Hindlimb muscle (tissue), 1 donor: ENCODE results near the gene TRIP12. TPM values are rescaled to one million over a fixed set of nuclear protein-coding genes. Genes with fewer than 3 reads are reported as not detected.
"Not testable (repeated sequence)": the region's sequence is repeated elsewhere in the genome, so short reads cannot be mapped to it uniquely, and the experiment has no call there.

Experiments used
- DNase-seq: peaks from one replicate; pipeline ENCODE4 v3.0.0-alpha.2; 2013
- polyA plus RNA-seq: library from polyadenylated mRNA; unstranded; fragments of 120-200 nt; gene quantifications from one replicate; pipeline ENCODE4 v1.2.1, GENCODE V29; 2013; ENCODE audit not compliant: insufficient read length

The TRIP12 gene
- polyA plus RNA-seq, 1 donor = 196 TPM

GRCh38 chr2:229761663-229762062 is 160.1 kb downstream of the TRIP12 start:
- DNase-seq = no peak

DNA sequence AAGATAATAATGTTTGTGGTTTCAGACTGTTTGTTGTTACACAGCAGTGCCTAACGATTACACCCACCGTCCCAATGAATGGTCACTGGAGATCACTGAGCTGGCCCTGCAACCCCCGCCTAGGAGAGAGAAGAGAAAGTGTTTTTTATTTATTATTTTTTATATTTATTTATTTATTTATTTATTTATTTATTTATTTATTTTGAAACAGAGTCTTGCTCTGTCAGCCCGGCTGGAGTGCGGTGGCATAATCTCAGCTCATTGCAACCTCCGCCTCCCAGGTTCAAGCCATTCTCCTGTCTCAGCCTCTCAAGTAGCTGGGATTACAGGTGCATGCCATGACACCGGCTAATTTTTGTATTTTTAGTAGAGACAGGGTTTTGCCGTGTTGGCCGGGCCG is 164.3 kb downstream of the TRIP12 start:
- DNase-seq = not testable (repeated sequence)

DNA sequence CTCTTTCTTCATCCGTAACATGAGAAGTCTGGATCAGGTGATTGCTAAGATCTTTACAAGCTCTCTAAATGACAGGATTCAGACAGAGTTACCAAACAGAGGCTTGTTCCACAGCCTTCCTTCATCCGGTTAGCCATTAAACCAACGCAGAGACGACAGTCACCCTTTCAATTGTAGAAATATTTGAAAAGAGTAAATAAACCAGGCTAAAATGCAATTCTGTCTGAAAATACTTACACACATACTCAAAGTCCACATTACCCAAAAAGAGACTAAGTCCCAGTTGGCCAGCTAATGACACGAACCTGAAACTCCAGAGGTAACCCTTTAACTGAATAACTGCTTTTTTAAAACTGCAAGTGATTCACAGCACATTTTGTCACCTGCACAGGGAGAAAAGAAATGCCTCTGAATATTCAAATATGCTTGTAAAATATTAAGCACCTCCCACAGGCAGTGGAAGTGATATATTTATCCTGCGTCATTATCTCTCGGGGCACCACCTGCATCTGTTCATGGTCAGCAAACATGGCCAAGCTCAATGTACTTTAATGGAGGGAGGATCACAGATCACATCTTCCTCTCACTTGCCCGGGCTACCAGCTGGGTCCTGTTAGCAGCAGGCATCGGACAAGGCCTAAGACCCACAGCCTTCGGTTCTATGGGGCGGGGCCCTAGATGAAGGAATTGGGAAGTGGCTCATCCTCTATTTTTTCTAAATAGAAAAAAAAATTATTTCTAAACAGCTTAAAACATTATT is 168.7 kb downstream of the TRIP12 start:
- DNase-seq = no peak

DNA sequence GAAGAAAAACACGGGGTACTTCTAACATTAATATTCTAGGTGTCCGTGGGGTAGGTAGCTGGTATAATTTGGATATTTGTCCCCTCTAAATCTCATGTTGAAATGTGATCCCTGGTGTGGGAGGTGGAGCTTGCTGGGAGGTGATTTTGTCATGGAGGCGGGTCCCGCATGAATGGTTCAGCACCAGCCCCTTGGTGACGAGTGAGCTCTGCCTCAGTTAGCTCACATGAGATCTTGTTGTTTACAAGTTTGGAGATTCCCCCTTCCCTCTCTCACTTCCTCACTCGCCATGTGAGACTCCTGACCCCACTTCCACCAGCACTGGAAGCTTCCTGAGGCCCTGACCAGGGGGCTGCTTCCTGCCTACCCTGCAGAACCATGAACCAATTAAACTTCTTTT is 172.0 kb downstream of the TRIP12 start:
- no peak for DNase-seq

GRCh38 chr2:229748950-229749349 is 172.9 kb downstream of the TRIP12 start:
- no peak for DNase-seq

DNA sequence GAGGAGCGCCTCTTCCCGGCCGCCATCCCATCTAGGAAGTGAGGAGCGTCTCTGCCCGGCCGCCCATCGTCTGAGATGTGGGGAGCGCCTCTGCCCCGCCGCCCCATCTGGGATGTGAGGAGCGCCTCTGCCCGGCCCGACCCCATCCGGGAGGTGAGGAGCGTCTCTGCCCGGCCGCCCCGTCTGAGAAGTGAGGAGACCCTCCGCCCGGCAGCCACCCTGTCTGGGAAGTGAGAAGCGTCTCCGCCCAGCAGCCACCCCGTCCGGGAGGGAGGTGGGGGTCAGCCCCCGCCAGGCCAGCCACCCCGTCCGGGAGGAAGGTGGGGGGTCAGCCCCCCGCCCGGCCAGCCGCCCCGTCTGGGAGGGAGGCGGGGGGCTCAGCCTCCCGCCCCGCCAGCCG is 179.1 kb downstream of the TRIP12 start:
- not testable (repeated sequence) for DNase-seq

GRCh38 chr2:229740279-229740678 is 181.5 kb downstream of the TRIP12 start:
- no peak for DNase-seq

DNA sequence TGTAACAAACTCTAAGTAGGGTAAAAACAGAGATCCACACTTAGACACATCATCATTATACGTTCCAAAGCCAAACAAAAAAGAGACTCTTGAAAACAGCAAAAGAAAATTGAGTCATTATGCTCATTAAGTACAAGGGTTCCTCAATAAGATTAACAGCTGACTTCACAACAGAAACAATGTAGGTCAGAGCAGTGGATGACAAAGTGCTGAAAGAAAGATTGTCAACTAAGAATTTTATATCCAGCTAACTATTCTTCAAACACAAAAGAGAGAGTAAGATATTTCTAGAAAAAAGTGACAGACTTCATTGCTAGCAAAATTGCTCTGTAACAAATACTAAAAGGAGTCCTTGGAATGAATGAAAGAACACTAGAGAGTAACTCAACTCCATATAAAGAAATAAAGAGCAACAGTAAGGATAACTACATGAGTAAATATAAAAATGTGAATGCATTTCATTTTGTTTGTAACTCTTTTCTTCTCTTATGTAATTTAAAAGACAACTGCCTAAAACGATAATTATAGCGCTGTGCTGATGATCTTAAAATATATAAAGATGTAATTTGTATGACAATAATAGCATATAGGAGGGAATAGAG is 183.7 kb downstream of the TRIP12 start:
- no peak for DNase-seq

GRCh38 chr2:229734410-229734809 is 187.4 kb downstream of the TRIP12 start:
- DNase-seq = no peak

DNA sequence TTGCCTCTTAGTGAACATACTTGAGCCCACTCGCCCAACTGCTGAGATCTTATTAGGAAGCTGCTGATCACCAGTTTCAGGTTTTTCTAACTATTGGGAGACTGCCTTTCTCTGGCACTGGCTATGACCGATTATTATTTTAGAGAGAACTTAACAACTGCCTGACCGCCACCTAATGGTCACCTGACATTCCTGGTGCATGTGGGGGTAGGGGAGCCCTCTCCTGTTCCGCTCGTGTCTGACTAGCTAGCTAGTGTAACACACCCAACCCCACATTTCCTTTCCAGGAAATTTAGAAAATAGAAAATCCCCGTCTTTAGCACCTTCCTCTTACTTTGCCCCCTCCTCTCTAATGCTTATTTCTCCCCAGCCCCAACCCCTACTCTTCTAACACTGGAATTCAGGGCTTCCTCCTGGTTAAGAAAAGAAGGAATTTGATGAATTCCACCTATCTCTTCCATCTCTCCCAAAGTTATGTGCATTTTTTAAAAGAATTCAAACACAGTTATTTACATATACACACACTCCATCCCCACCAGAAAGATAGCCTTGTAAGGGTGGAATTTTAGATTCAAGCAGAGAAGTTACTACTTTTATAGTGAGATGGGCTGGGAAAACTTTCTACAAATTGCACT is 188.1 kb downstream of the TRIP12 start:
- no peak for DNase-seq

GRCh38 chr2:229732897-229733296 is 188.9 kb downstream of the TRIP12 start:
- no peak for DNase-seq

DNA sequence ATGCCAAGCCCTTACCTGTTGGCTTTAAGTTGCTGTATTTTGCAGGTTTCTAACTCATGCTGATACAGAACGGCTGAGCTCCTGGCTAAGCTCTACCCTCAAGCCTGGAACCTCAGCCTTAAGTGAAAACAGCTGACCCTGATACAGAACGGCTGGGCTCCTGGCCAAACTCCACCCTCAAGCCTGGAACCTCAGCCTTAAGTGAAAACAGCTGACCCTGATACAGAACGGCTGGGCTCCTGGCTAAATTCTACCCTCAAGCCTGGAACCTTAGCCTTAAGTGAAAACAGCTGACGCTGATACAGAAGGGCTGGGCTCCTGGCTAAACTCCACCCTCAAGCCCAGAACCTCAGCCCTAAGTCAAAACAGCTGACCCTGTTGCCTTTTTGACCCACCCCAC is 189.9 kb downstream of the TRIP12 start:
- DNase-seq = no peak

DNA sequence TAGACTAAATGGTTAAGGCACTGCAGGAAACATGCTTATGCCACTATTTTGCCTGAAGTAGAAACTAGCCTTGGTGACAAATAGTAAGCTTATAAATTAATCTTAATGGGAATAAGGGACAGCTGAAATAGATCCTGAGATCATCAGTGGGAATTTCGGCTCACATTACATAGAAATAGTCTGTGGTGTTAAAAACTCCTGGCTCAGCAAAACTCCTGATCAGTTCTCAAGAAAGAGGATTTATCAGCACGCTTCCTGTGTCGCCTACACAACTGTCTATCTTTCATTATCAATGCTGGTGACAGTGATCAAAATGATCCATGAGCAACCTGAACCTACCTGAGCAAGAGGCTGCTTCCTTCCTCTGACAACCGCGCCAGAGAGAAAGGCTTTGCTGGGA is 190.4 kb downstream of the TRIP12 start:
- no peak for DNase-seq

- no peak for DNase-seq
Observed at GRCh38 chr2:229728370-229728769, 193.4 kb downstream of the TRIP12 start.

- no peak for DNase-seq
Observed at GRCh38 chr2:229726643-229727042, 195.2 kb downstream of the TRIP12 start.

DNA sequence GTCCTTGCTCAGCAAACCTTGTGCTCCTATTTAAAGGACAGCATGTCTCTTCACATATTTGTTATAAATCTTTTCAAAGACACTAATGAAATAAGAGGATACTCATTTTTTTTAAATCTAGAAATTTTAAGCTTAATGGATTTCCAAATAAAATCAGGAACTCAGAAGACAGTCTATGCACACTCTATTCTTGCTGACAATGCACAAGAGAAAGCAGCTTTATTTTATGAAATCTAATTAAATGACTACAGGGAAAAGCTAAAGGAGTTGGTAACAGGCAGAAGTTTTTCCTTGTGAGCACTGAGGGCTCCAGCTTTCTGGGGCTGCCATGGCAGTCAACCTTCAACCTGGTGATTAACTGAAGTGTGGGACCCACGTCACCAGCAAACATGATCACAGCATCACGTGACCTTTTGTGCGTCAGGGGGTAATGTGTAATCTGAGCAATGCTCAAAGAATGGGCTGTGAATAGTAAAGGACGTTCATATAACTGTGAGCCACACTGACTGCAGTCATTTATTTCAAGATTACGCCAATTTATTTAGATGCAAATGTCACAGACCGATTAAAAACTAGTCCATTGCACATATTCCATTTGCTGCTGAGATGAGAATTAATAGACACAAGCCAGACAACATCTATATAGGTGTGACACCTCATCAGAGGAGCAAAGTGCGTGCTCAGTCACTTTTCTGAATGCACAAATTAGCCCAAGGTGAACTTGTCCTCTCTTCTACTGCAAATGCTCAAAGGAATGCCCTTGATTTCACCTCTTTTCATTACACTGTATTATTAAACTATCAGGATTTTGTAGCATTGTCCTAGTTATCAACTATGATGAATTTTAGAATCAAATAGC is 195.9 kb downstream of the TRIP12 start:
- DNase-seq = no peak

GRCh38 chr2:229723192-229723591 is 198.6 kb downstream of the TRIP12 start:
- DNase-seq = not testable (repeated sequence)

DNA sequence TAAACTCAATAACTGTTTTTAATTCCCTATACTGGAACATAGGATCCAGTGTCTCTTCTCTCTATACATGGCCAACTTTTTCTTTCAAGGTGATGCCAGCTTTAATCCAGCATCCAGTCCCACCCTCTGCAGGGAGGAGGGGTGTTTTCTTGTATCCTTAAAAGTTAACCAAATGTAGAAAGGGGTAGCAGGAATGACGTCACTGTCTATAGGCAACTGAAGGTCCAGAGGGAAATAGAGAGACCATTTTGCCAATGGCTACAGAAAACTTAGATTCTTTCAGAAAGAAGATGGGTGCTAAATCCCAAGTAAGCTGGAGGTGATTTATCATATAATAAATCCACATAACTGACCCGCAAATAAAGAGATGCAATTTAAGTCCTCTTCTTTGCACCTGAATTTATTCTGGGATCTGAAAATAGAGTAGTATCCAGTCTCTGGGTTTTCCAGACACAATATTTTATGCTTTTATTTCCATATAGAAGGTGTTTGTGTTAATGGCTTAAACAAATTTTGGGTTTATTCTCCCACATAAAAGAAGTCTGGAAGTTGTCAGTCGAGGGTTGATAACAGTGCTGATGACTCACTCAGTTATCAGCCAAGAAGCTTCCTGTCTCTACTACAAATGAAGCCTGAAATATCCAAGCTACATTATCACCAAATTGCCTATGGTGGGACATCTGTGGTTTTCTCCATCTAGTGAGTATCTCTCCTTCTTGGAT is 201.7 kb downstream of the TRIP12 start:
- DNase-seq = no peak

DNA sequence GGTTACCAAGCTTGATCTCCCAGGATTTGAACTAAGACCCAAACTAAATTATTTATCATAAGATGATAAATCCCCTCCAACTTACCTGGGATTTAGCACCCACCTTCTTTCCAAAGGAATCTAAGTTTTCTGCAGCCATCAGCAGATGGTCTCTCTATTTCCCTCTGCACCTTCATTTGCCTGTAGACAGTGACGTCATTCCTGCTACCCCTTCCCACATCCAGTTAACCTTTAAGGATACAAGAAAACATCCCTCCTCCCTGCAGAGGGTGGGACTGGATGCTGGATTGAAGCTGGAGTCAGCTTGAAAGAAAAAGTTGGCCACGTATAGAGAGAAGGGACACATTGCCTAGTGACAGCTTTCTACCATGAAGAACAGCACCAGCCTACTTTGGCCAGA is 203.8 kb downstream of the TRIP12 start:
- no peak for DNase-seq

- peak; percentile 4 for DNase-seq
Observed at GRCh38 chr2:229715895-229716507, 205.8 kb downstream of the TRIP12 start.

DNA sequence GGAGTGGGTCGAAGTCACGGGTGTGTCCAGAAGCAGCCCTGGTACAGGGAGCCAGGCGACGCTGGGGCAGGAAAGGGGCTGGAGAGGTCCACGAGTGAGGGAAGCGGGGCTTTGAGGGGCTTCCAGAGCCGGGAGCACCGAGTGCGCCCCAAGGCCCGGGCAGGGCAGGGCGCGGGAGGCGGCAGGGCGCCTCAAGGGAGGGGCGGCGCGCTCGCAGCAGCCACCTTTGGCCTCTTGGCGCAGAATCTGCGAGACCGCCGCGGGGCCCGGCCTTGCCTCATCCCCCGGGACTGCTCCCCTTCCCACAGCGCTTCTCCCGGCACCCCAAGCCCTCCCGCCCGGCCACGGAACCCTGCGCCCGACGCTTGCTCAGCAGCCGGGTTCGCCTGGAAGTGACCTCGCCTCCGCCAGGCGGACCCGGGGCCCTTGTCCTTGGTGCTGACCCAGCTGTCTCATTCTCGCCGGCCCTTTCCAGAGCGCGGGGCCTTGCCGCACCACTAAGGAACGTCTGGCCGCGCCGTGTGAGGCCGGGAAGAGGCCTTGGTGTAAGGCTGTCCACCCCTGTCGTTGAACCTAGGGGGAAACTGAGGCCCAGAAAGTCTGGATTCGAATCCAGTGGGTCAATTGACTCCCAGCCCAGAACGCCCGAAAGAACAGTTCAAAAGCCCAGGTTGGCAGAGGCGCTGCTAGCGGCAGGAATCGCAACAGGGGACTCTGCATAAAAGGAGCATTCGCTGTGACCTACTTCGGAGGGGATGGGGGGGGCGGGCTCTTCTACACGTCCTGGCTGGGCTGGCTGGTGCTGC is 206.9 kb downstream of the TRIP12 start:
- peak; percentile 66 for DNase-seq
